A549 (cell line): ENCODE data around the gene PKP2. TPM values are rescaled to one million over a fixed set of nuclear protein-coding genes. Genes with fewer than 3 reads are reported as not detected.

Source experiments
- ATAC-seq, 2 experiments: fragments of 200-7000 bp in 1 of 2; fragments of >200 bp in 1 of 2; cut with Nextera tagmentation in 1 of 2; cut with Tn5 transposase in 1 of 2; 3 replicates each; pipeline versions ENCODE4 v1.8.0 to v1.9.1; 2018 to 2020; ENCODE audit warnings: mild to moderate bottlenecking in 1 of 2, moderate library complexity in 1 of 2
- CTCF ChIA-PET: fragments of 300-600 bp; sonication (Branson Sonifier 250); formaldehyde crosslinking; extraction: SDS; loops from one replicate; lab custom pipeline; 2021; ENCODE audit warnings: antibody characterized with exemption, inconsistent platforms; lab: Yijun Ruan, JAX
- POLR2A ChIA-PET: fragments of 350-600 bp; formaldehyde crosslinking; extraction: SDS; loops from one replicate; lab custom pipeline; 2021; ENCODE audit warnings: antibody characterized with exemption, inconsistent platforms; lab: Yijun Ruan, JAX
- DNase-seq, 2 experiments: peaks; one replicate each; pipeline versions ENCODE4 v3.0.0 to v3.0.0-alpha.2; 2011 to 2016; ENCODE audit warnings: low read depth in 1 of 2, low spot score in 1 of 2
- FAIRE-seq: peaks from 2 replicates; lab custom pipeline; 2011; peaks lifted over from hg19 to GRCh38; lab: Jason Lieb, UNC
- H3K27ac ChIP-seq, 2 experiments: fragments of >200 bp; sonication (Bioruptor Twin); formaldehyde crosslinking; 3 replicates each; pipeline ENCODE4 v1.5.1; 2016 to 2017
- H3K4me1 ChIP-seq: fragments of >200 bp; sonication (Bioruptor Twin); formaldehyde crosslinking; 3 replicates; pipeline ENCODE4 v1.6.1; 2016
- H3K4me2 ChIP-seq: fragments of >200 bp; sonication (Bioruptor Twin); formaldehyde crosslinking; 3 replicates; pipeline ENCODE4 v1.6.1; 2016
- H3K4me3 ChIP-seq: fragments of >200 bp; sonication (Bioruptor Twin); formaldehyde crosslinking; 3 replicates; pipeline ENCODE4 v1.5.1; 2016
- H3K9me3 ChIP-seq: fragments of >200 bp; sonication (Bioruptor Twin); formaldehyde crosslinking; 3 replicates; pipeline ENCODE4 v1.6.1; 2016
- CBX8 ChIP-seq: fragments of 200-600 bp; sonication (generic); IDR thresholded peaks from 2 replicates; pipeline ENCODE4 v1.6.1; 2016
- CHD4 ChIP-seq: fragments of 200-600 bp; sonication (generic); IDR thresholded peaks from 2 replicates; pipeline ENCODE4 v1.6.1; 2016; ENCODE audit warnings: antibody characterized with exemption, mild to moderate bottlenecking, borderline replicate concordance
- CTCF ChIP-seq: fragments of >200 bp; sonication (Bioruptor Twin); formaldehyde crosslinking; IDR thresholded peaks from 3 replicates; pipeline ENCODE4 v1.5.1; 2016
- E2F6 ChIP-seq: IDR thresholded peaks from 2 replicates; pipeline ENCODE4 v1.6.1; 2012; ENCODE audit warnings: low read depth, borderline replicate concordance
- EHF ChIP-seq: fragments of 250-450 bp; sonication (Bioruptor Pico); IDR thresholded peaks from 2 replicates; pipeline ENCODE4 v1.5.0; 2020; ENCODE audit warnings: mild to moderate bottlenecking
- FOSB ChIP-seq: fragments of 250-450 bp; sonication (Bioruptor Pico); IDR thresholded peaks from 2 replicates; pipeline ENCODE4 v1.5.0; 2020; ENCODE audit warnings: mild to moderate bottlenecking, moderate library complexity
- GATA3 ChIP-seq: IDR thresholded peaks from 2 replicates; pipeline ENCODE4 v1.6.1; 2012; ENCODE audit warnings: borderline replicate concordance
- HMGXB4 ChIP-seq: fragments of 250-450 bp; sonication (Bioruptor Pico); IDR thresholded peaks from 2 replicates; pipeline ENCODE4 v1.5.0; 2021; ENCODE audit warnings: mild to moderate bottlenecking, moderate library complexity, borderline replicate concordance
- HOXB5 ChIP-seq: fragments of 250-450 bp; sonication (Bioruptor Pico); IDR thresholded peaks from 2 replicates; pipeline ENCODE4 v1.5.0; 2020; ENCODE audit warnings: mild to moderate bottlenecking, moderate library complexity
- JUNB ChIP-seq: fragments of >200 bp; sonication (Bioruptor Twin); formaldehyde crosslinking; IDR thresholded peaks from 2 replicates; pipeline ENCODE4 v1.6.1; 2016
- KDM1A ChIP-seq: fragments of 200-600 bp; sonication (generic); IDR thresholded peaks from 2 replicates; pipeline ENCODE4 v1.6.1; 2016; ENCODE audit warnings: low read depth, mild to moderate bottlenecking
- KDM5A ChIP-seq: fragments of 200-600 bp; sonication (generic); IDR thresholded peaks from 2 replicates; pipeline ENCODE4 v1.6.1; 2016; ENCODE audit warnings: antibody characterized with exemption, mild to moderate bottlenecking
- NPAS2 ChIP-seq: fragments of 250-450 bp; sonication (Bioruptor Pico); IDR thresholded peaks from 2 replicates; pipeline ENCODE4 v1.8.0; 2022; ENCODE audit warnings: mild to moderate bottlenecking, moderate library complexity, borderline replicate concordance
- NR3C1 ChIP-seq: fragments of >200 bp; sonication (Bioruptor Twin); formaldehyde crosslinking; IDR thresholded peaks from 3 replicates; pipeline ENCODE4 v1.6.1; 2017
- POLR2A ChIP-seq: IDR thresholded peaks from 2 replicates; pipeline ENCODE4 v1.6.1; 2012; ENCODE audit warnings: mild to moderate bottlenecking, low read length
- POLR2AphosphoS2 ChIP-seq: conservative IDR thresholded peaks from 2 replicates; pipeline ENCODE4 v1.6.1; 2012; ENCODE audit warnings: low read length, improper control_type of control experiment, inconsistent platforms
- RAD21 ChIP-seq, 2 experiments: fragments of >200 bp in 1 of 2; sonication (Bioruptor Twin) in 1 of 2; formaldehyde crosslinking in 1 of 2; IDR thresholded peaks in 1 of 2; conservative IDR thresholded peaks in 1 of 2; 2 replicates in 1 of 2; 3 replicates in 1 of 2; pipeline ENCODE4 v1.6.1; 2012 to 2018; ENCODE audit warnings: inconsistent platforms in 1 of 2
- RNF2 ChIP-seq: fragments of 200-600 bp; sonication (generic); IDR thresholded peaks from 2 replicates; pipeline ENCODE4 v1.6.1; 2016; ENCODE audit warnings: low read depth, mild to moderate bottlenecking, antibody characterized with exemption, moderate library complexity, borderline replicate concordance
- SMC3 ChIP-seq: fragments of >200 bp; sonication (Bioruptor Twin); formaldehyde crosslinking; IDR thresholded peaks from 3 replicates; pipeline ENCODE4 v1.6.1; 2018; ENCODE audit warnings: inconsistent platforms
- SREBF2 ChIP-seq: fragments of 450-650 bp; IDR thresholded peaks from 2 replicates; pipeline ENCODE4 v1.6.1; 2014; ENCODE audit warnings: mild to moderate bottlenecking, moderate library complexity
- TFCP2L1 ChIP-seq: fragments of 250-450 bp; sonication (Bioruptor Pico); IDR thresholded peaks from 2 replicates; pipeline ENCODE4 v1.5.0; 2021; ENCODE audit warnings: mild to moderate bottlenecking
- TP53 ChIP-seq: fragments of 250-450 bp; sonication (Bioruptor Pico); IDR thresholded peaks from 2 replicates; pipeline ENCODE4 v1.5.0; 2021; ENCODE audit warnings: mild to moderate bottlenecking, moderate library complexity
- ZC3H11A ChIP-seq: fragments of 450-650 bp; IDR thresholded peaks from 2 replicates; pipeline ENCODE4 v1.6.1; 2014; ENCODE audit warnings: antibody characterized with exemption, mild to moderate bottlenecking
- ZSCAN20 ChIP-seq: fragments of 250-450 bp; sonication (Bioruptor Pico); IDR thresholded peaks from 2 replicates; pipeline ENCODE4 v1.8.0; 2022; ENCODE audit warnings: mild to moderate bottlenecking, moderate library complexity
- WGBS: methylation state at CpG from one replicate; pipeline ENCODE4 v1.1.6; 2017; ENCODE audit errors: missing lambda C conversion rate; 5-methylcytosine and 5-hydroxymethylcytosine counted together
- polyA plus RNA-seq, 4 experiments: library from polyadenylated mRNA; depleted of rRNA in 3 of 4; stranded (reverse); fragments of >200 nt; fragmentation: RNase III in 1 of 4; extraction: RNeasy Plus Mini Kit Qiagen cat#74134 plus additional on column Dnase treatment in 1 of 4; gene quantifications; 2 replicates in 3 of 4; 3 replicates in 1 of 4; pipeline ENCODE4 v1.2.3, GENCODE V29; 2011 to 2017
- TF ChIP-seq, protein P1 (sequence below): fragments of >200 bp; sonication (Bioruptor Twin); formaldehyde crosslinking; IDR thresholded peaks from 2 replicates; pipeline ENCODE4 v1.6.1; 2016

PKP2 gene
- polyA plus RNA-seq, 2 of the 4 experiments (the other 2 are of a cell fraction): 2.3 to 7.1 TPM

GRCh38 chr12:32828120-32828519, 68.5 kb downstream of the PKP2 start:
- DNase-seq (no peak), FAIRE-seq (no peak), ATAC-seq (no peak)
- Histone ChIP-seq H3K27ac (no peak overlapping the region), H3K9me3 (no peaks in the 10 kb centered on the region), H3K4me3 (no peak overlapping the region)
- CTCF ChIA-PET: no interaction called here
- WGBS: 78% methylated on average over 1 of the region's 1 CpG
- TF ChIP-seq RNF2 (no peak), SREBF2 (no peak), FOSB (CRISPR knock-in tag) (no peak), TFCP2L1 (CRISPR knock-in tag) (no peak), EHF (CRISPR knock-in tag) (no peak), ZC3H11A (no peak), KDM5A (no peak), POLR2A (no peak), CHD4 (no peak), SMC3 (no peak), JUNB (no peak), HOXB5 (CRISPR knock-in tag) (no peak), NPAS2 (no peak), RAD21 (conservative IDR thresholded peaks at IDR 0.05 in 1 of 2, IDR thresholded peaks at IDR 0.05 in 1 of 2) (no peak), E2F6 (no peak), NR3C1 (no peak), TP53 (CRISPR knock-in tag) (no peak), POLR2AphosphoS2 (no peak)
- TF ChIP-seq, protein P1, sequence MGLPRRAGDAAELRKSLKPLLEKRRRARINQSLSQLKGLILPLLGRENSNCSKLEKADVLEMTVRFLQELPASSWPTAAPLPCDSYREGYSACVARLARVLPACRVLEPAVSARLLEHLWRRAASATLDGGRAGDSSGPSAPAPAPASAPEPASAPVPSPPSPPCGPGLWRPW: no peak
- TF ChIP-seq, all 56 proteins: peak for 0
- POLR2A ChIA-PET: no interaction called here
- no peaks in the 10 kb centered on the region for H3K4me1 ChIP-seq
- no peak overlapping the region for H3K4me2 ChIP-seq

- no peaks in the 10 kb centered on the region for H3K4me1 ChIP-seq
- CTCF ChIA-PET: interaction anchor here (1.1 kb wide), 1 partner anchor 71 kb away, joined by 4 read pairs; the partner anchor contains the start of gene YARS2
- H3K4me3 ChIP-seq: no peak overlapping the region
- ATAC-seq (no peak), FAIRE-seq (no peak), DNase-seq (no peak)
- TF ChIP-seq NR3C1: no peak
- TF ChIP-seq HMGXB4: no peak
- TF ChIP-seq KDM1A: no peak
- no peak for TF ChIP-seq CTCF
- no peak for TF ChIP-seq SREBF2
- no peak for TF ChIP-seq CBX8
- no peak for TF ChIP-seq ZC3H11A
- no peak for TF ChIP-seq GATA3
- TF ChIP-seq ZSCAN20: no peak
- TF ChIP-seq TFCP2L1 (CRISPR knock-in tag): no peak
- TF ChIP-seq RAD21 (conservative IDR thresholded peaks at IDR 0.05 in 1 of 2, IDR thresholded peaks at IDR 0.05 in 1 of 2): no peak
- WGBS: 77% methylated on average over 3 of the region's 3 CpGs
- H3K9me3 ChIP-seq: no peaks in the 10 kb centered on the region
- H3K4me2 ChIP-seq: no peak overlapping the region
- POLR2A ChIA-PET: no interaction called here
- no peak overlapping the region for H3K27ac ChIP-seq
Measured at GRCh38 chr12:32826807-32827412, 69.7 kb downstream of the PKP2 start.
